Caco-2 (cell line): ENCODE data around the gene COL13A1. TPM values are rescaled to one million over a fixed set of nuclear protein-coding genes. Genes with fewer than 3 reads are reported as not detected.
A peak's percentile ranks its signal among the peaks of the same experiment; 100 is the strongest.

ENCODE experiments used
- BruUV-seq: library from RNA; stranded (reverse); fragments of 400-500 nt; replicated peaks from 2 replicates; lab custom pipeline; 2021; lab: Mats Ljungman, UMichigan
- CTCF ChIA-PET: fragments of 300-600 bp; sonication (Branson Sonifier 250); formaldehyde crosslinking; loops from one replicate; lab custom pipeline; 2022; ENCODE audit warnings: antibody characterized with exemption; lab: Charles Lee
- POLR2A ChIA-PET: fragments of 300-600 bp; sonication (Branson Sonifier 250); formaldehyde crosslinking; loops from one replicate; lab custom pipeline; 2022; ENCODE audit warnings: antibody characterized with exemption; lab: Charles Lee
- DNase-seq, 2 experiments: peaks; one replicate each; pipeline versions ENCODE4 v3.0.0 to v3.0.0-alpha.2; 2020 to 2022
- H3K27me3 ChIP-seq: replicated peaks from 2 replicates; pipeline ENCODE4 v1.6.0; 2011; ENCODE audit warnings: low read length; ENCODE audit not compliant: control insufficient read depth, insufficient read depth
- H3K36me3 ChIP-seq: 2 replicates; pipeline ENCODE4 v1.5.1; 2011; ENCODE audit warnings: low read length; ENCODE audit not compliant: control insufficient read depth, insufficient read depth
- H3K4me1 ChIP-seq: fragments of 250-450 bp; sonication (Bioruptor Pico); 2 replicates; pipeline ENCODE4 v1.5.1; 2020; ENCODE audit warnings: mild to moderate bottlenecking
- H3K4me3 ChIP-seq: 2 replicates; pipeline ENCODE4 v1.5.1; 2011; ENCODE audit warnings: low read depth, mild to moderate bottlenecking, control low read depth, low read length
- H3K9me3 ChIP-seq: fragments of 250-450 bp; sonication (Bioruptor Pico); 2 replicates; pipeline ENCODE4 v1.5.1; 2020; ENCODE audit warnings: mild to moderate bottlenecking, moderate library complexity
- H3K27ac Mint-ChIP-seq: one replicate; pipeline ENCODE4 v1.8.0; 2022; ENCODE audit warnings: mixed read lengths; ENCODE audit not compliant: unreplicated experiment
- H3K27me3 Mint-ChIP-seq: one replicate; pipeline ENCODE4 v1.8.0; 2022; ENCODE audit warnings: mixed read lengths; ENCODE audit not compliant: insufficient read depth, unreplicated experiment
- H3K36me3 Mint-ChIP-seq: one replicate; pipeline ENCODE4 v1.8.0; 2022; ENCODE audit warnings: mild to moderate bottlenecking, mixed read lengths; ENCODE audit not compliant: insufficient read depth, unreplicated experiment
- H3K4me1 Mint-ChIP-seq: one replicate; pipeline ENCODE4 v1.8.0; 2022; ENCODE audit warnings: low read depth, mixed read lengths; ENCODE audit not compliant: unreplicated experiment
- H3K4me3 Mint-ChIP-seq: one replicate; pipeline ENCODE4 v1.8.0; 2022; ENCODE audit warnings: mild to moderate bottlenecking, moderate library complexity, mixed read lengths; ENCODE audit not compliant: unreplicated experiment
- H3K9me3 Mint-ChIP-seq: one replicate; pipeline ENCODE4 v1.8.0; 2022; ENCODE audit warnings: mixed read lengths; ENCODE audit not compliant: unreplicated experiment
- CTCF ChIP-seq, 2 experiments: fragments of 200-600 bp in 1 of 2; IDR thresholded peaks; 1 replicate in 1 of 2; 2 replicates in 1 of 2; pipeline versions ENCODE4 v1.5.1 to v1.8.0; 2011 to 2022; ENCODE audit warnings: antibody characterized with exemption in 1 of 2, control low read depth in 1 of 2, inconsistent platforms in 1 of 2, low read depth in 1 of 2, low read length in 1 of 2, mild to moderate bottlenecking in 1 of 2, moderate library complexity in 1 of 2; ENCODE audit not compliant: insufficient read depth in 1 of 2, severe bottlenecking in 1 of 2, unreplicated experiment in 1 of 2
- intact Hi-C: fragments of 100-400 bp; cut with micrococcal nuclease; formaldehyde crosslinking; loops from one replicate; pipeline ENCODE4 v1.10.0; 2022; ENCODE audit not compliant: unreplicated experiment
- total RNA-seq: library from RNA; stranded (reverse); gene quantifications from 2 replicates; pipeline ENCODE4 v1.2.3, GENCODE V29; 2022

COL13A1 gene
- total RNA-seq, 1 experiment from 2014 or later, result not detected

- H3K4me1 ChIP-seq, result no peaks in the 10 kb centered on the region
- no peaks in the 10 kb centered on the region for H3K9me3 ChIP-seq
- no TSS peak for BruUV-seq
- Mint-ChIP-seq H3K36me3 (no peaks in the 10 kb centered on the region), H3K4me1 (no peaks in the 10 kb centered on the region), H3K9me3 (no peaks in the 10 kb centered on the region), H3K27me3 (peaks cover 13% of the 10 kb centered on the region), H3K4me3 (no peak overlapping the region), H3K27ac (no peak overlapping the region)
- no peaks in the 10 kb centered on the region for H3K36me3 ChIP-seq
- ChIA-PET CTCF (interaction anchor here (2.4 to 5.2 kb wide), 3 partner anchors 18 to 40 kb away, joined by 12 to 192 read pairs (median 90); no protein-coding TSS in a partner anchor), POLR2A (no interaction called here)
- peak; percentile 20 to 45 for TF ChIP-seq CTCF (IDR thresholded peaks at IDR 0.05; ENCODE audit: insufficient read depth in 1 of 2, low read depth in 1 of 2, low read length in 1 of 2, severe bottlenecking in 1 of 2, unreplicated experiment in 1 of 2)
- intact Hi-C loops, result no loop called here
- H3K4me3 ChIP-seq, result no peak overlapping the region
- DNase-seq, result no peak
- H3K27me3 ChIP-seq, result peaks cover 6% of the 10 kb centered on the region
Observed at GRCh38 chr10:69918036-69918435, 116.3 kb downstream of the COL13A1 start.

- H3K27ac Mint-ChIP-seq, result no peak overlapping the region
- Histone ChIP-seq H3K27me3 (peaks cover 6% of the 10 kb centered on the region), H3K4me3 (no peak overlapping the region), H3K9me3 (no peaks in the 10 kb centered on the region), H3K36me3 (no peaks in the 10 kb centered on the region), H3K4me1 (no peaks in the 10 kb centered on the region)
- ChIA-PET CTCF (no interaction called here), POLR2A (no interaction called here)
- H3K4me3 Mint-ChIP-seq, result no peak overlapping the region
- intact Hi-C loops, result no loop called here
- no peaks in the 10 kb centered on the region for H3K4me1 Mint-ChIP-seq
- BruUV-seq, result no TSS peak
- no peak for TF ChIP-seq CTCF (IDR thresholded peaks at IDR 0.05; ENCODE audit: insufficient read depth in 1 of 2, low read depth in 1 of 2, low read length in 1 of 2, severe bottlenecking in 1 of 2, unreplicated experiment in 1 of 2)
- DNase-seq, result no peak
- no peaks in the 10 kb centered on the region for H3K9me3 Mint-ChIP-seq
- H3K36me3 Mint-ChIP-seq, result no peaks in the 10 kb centered on the region
- H3K27me3 Mint-ChIP-seq, result peaks cover 13% of the 10 kb centered on the region
Observed at GRCh38 chr10:69919250-69919649, 117.5 kb downstream of the COL13A1 start.

GRCh38 chr10:69925111-69925510 is 123.4 kb downstream of the COL13A1 start:
- 0 out of 2 replicates have a peak, but pooled peaks cover 1% of the 10 kb centered on the region for H3K27me3 ChIP-seq
- DNase-seq, result no peak
- intact Hi-C loops, result no loop called here
- no peak overlapping the region for H3K27ac Mint-ChIP-seq
- no peaks in the 10 kb centered on the region for H3K36me3 ChIP-seq
- H3K36me3 Mint-ChIP-seq, result no peaks in the 10 kb centered on the region
- no peaks in the 10 kb centered on the region for H3K4me1 Mint-ChIP-seq
- TF ChIP-seq CTCF (IDR thresholded peaks at IDR 0.05; ENCODE audit: insufficient read depth in 1 of 2, low read depth in 1 of 2, low read length in 1 of 2, severe bottlenecking in 1 of 2, unreplicated experiment in 1 of 2), result no peak
- peaks cover 6% of the 10 kb centered on the region; the same call in 1 of the 2 replicates for H3K4me1 ChIP-seq
- POLR2A ChIA-PET, result no interaction called here
- H3K9me3 Mint-ChIP-seq, result no peaks in the 10 kb centered on the region
- peaks cover 8% of the 10 kb centered on the region for H3K27me3 Mint-ChIP-seq
- H3K9me3 ChIP-seq, result no peaks in the 10 kb centered on the region
- CTCF ChIA-PET, result interaction anchor here (1.4 to 2.3 kb wide), 2 partner anchors 10 to 33 kb away, joined by 7 to 11 read pairs; no protein-coding TSS in a partner anchor
- H3K4me3 ChIP-seq, result no peak overlapping the region
- BruUV-seq, result no TSS peak
- no peak overlapping the region for H3K4me3 Mint-ChIP-seq
